SK-N-SH treated with all-trans-retinoic acid at 6 μM for 48 hours (cell line): Measurements from ENCODE around the gene SH3PXD2A.

Experiments
- ATAC-seq: fragments of 200-7000 bp; cut with Tn5 transposase; 3 replicates; pipeline ENCODE4 v1.9.1; 2020; ENCODE audit warnings: mild to moderate bottlenecking, moderate library complexity
- ARNTL ChIP-seq: fragments of 450-650 bp; formaldehyde crosslinking; IDR thresholded peaks from 2 replicates; pipeline ENCODE4 v1.5.0; 2020; ENCODE audit warnings: low read depth, mild to moderate bottlenecking, moderate library complexity, borderline replicate concordance
- BACH2 ChIP-seq: fragments of 250-450 bp; sonication (Bioruptor Pico); IDR thresholded peaks from 2 replicates; pipeline ENCODE4 v1.9.0; 2021; ENCODE audit warnings: mild to moderate bottlenecking, borderline replicate concordance
- CREB5 ChIP-seq: fragments of 250-450 bp; sonication (Bioruptor Pico); IDR thresholded peaks from 2 replicates; pipeline ENCODE4 v1.5.1; 2020; ENCODE audit warnings: low read depth, mild to moderate bottlenecking, moderate library complexity
- CSDC2 ChIP-seq: fragments of 250-450 bp; sonication (Bioruptor Pico); IDR thresholded peaks from 2 replicates; pipeline ENCODE4 v1.5.0; 2020; ENCODE audit warnings: mild to moderate bottlenecking, moderate library complexity
- CSRNP3 ChIP-seq: fragments of 250-450 bp; sonication (Bioruptor Pico); IDR thresholded peaks from 2 replicates; pipeline ENCODE4 v1.5.1; 2021; ENCODE audit warnings: mild to moderate bottlenecking, moderate library complexity
- ESRRG ChIP-seq: fragments of 250-450 bp; sonication (Bioruptor Pico); IDR thresholded peaks from 2 replicates; pipeline ENCODE4 v1.6.1; 2021; ENCODE audit warnings: mild to moderate bottlenecking
- ISL1 ChIP-seq: fragments of 250-450 bp; sonication (Bioruptor Pico); IDR thresholded peaks from 2 replicates; pipeline ENCODE4 v2.1.2; 2022; ENCODE audit warnings: mild to moderate bottlenecking, moderate library complexity
- OSR1 ChIP-seq: fragments of 250-450 bp; sonication (Bioruptor Pico); IDR thresholded peaks from 2 replicates; pipeline ENCODE4 v1.8.0; 2022; ENCODE audit warnings: moderate library complexity, mild to moderate bottlenecking, inconsistent platforms
- PATZ1 ChIP-seq: fragments of 250-450 bp; sonication (Bioruptor Pico); IDR thresholded peaks from 2 replicates; pipeline ENCODE4 v1.8.0; 2020; ENCODE audit warnings: mild to moderate bottlenecking, moderate library complexity, borderline replicate concordance
- PPARA ChIP-seq: fragments of 250-450 bp; sonication (Bioruptor Pico); IDR thresholded peaks from 2 replicates; pipeline ENCODE4 v1.5.0; 2020; ENCODE audit warnings: mild to moderate bottlenecking, borderline replicate concordance
- RARB ChIP-seq: fragments of 250-450 bp; sonication (Bioruptor Pico); IDR thresholded peaks from 2 replicates; pipeline ENCODE4 v1.8.0; 2021; ENCODE audit warnings: mild to moderate bottlenecking, moderate library complexity
- TCF4 ChIP-seq: fragments of 250-450 bp; sonication (Bioruptor Pico); IDR thresholded peaks from 2 replicates; pipeline ENCODE4 v1.8.0; 2021; ENCODE audit warnings: mild to moderate bottlenecking, moderate library complexity, borderline replicate concordance
- TOX ChIP-seq: fragments of 250-450 bp; sonication (Bioruptor Pico); IDR thresholded peaks from 2 replicates; pipeline ENCODE4 v1.8.0; 2021; ENCODE audit warnings: mild to moderate bottlenecking, moderate library complexity, borderline replicate concordance
- TSHZ2 ChIP-seq: fragments of 250-450 bp; sonication (Bioruptor Pico); IDR thresholded peaks from 2 replicates; pipeline ENCODE4 v1.5.0; 2020; ENCODE audit warnings: mild to moderate bottlenecking, moderate library complexity
- ZC3H10 ChIP-seq: fragments of 250-450 bp; sonication (Bioruptor Pico); IDR thresholded peaks from 2 replicates; pipeline ENCODE4 v1.5.1; 2021; ENCODE audit warnings: mild to moderate bottlenecking, moderate library complexity
- ZFP3 ChIP-seq: fragments of 250-450 bp; sonication (Bioruptor Pico); IDR thresholded peaks from 2 replicates; pipeline ENCODE4 v1.5.0; 2020; ENCODE audit warnings: mild to moderate bottlenecking, moderate library complexity
- ZFP30 ChIP-seq: fragments of 450-650 bp; formaldehyde crosslinking; IDR thresholded peaks from 2 replicates; pipeline ENCODE4 v1.5.0; 2022; ENCODE audit warnings: mild to moderate bottlenecking, moderate library complexity
- ZNF565 ChIP-seq: fragments of 450-650 bp; formaldehyde crosslinking; conservative IDR thresholded peaks from 2 replicates; pipeline ENCODE4 v1.5.0; 2020; ENCODE audit warnings: low read depth, mild to moderate bottlenecking, moderate library complexity
- ZNF70 ChIP-seq: fragments of 450-650 bp; formaldehyde crosslinking; IDR thresholded peaks from 2 replicates; pipeline ENCODE4 v1.5.0; 2020; ENCODE audit warnings: mild to moderate bottlenecking, moderate library complexity
- ZNF8 ChIP-seq: fragments of 450-650 bp; formaldehyde crosslinking; IDR thresholded peaks from 2 replicates; pipeline ENCODE4 v1.5.0; 2020; ENCODE audit warnings: mild to moderate bottlenecking, moderate library complexity
- TF ChIP-seq, protein P1 (sequence below): fragments of 250-450 bp; sonication (Bioruptor Pico); IDR thresholded peaks from 2 replicates; pipeline ENCODE4 v1.8.0; 2021; ENCODE audit warnings: low read depth, mild to moderate bottlenecking, moderate library complexity, borderline replicate concordance

SH3PXD2A gene

DNA sequence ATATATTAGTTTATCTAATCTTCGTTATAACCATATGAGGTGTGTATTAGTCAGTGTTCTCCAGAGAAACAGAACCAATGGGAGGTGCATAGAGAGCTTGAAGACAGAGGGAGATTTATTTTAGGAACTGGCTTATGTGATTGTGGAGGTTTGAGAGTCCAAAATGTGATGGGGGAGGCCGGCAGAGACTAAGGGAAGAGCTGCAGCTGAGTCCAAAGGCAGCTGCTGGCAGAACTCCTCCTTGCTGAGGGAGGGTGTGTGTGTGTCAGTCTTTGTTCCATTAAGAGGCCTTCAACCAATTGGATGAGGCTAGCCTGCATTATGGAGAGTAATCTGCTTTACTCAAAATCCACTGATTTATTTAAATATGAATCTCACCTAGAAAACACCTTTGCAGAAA, 165.1 kb downstream of the SH3PXD2A start:
- no peak for ATAC-seq
- no peak for TF ChIP-seq RARB (CRISPR knock-in tag)
- no peak for TF ChIP-seq ZC3H10 (CRISPR knock-in tag)

DNA sequence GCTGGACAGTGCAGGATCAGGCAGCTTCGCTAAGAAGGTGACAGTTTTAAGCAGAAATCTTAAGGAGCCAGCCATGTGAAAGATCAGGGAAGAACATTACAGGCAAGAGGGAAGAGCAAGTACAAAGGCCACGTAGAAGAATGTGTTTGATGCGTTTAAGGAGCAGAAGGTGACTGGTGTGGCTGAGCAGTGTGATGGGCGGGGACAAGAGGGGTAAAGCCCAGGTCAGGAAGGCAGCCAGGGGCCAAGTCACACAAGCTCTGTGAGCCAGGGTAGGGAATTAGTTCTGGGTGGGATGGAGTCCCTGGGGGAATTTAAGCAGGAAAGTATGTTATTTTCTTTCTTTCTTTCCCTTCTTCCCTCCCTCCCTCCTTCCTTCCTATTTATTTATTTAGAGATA, 166.9 kb downstream of the SH3PXD2A start:
- ATAC-seq = no peak
- no peak for TF ChIP-seq PPARA (CRISPR knock-in tag)
- TF ChIP-seq TOX = no peak
- no peak for TF ChIP-seq CSDC2 (CRISPR knock-in tag)
- TF ChIP-seq RARB (CRISPR knock-in tag) = no peak
- no peak for TF ChIP-seq ARNTL (CRISPR knock-in tag)
- no peak for TF ChIP-seq ZNF565
- TF ChIP-seq ZC3H10 (CRISPR knock-in tag) = no peak
- TF ChIP-seq, protein P1, sequence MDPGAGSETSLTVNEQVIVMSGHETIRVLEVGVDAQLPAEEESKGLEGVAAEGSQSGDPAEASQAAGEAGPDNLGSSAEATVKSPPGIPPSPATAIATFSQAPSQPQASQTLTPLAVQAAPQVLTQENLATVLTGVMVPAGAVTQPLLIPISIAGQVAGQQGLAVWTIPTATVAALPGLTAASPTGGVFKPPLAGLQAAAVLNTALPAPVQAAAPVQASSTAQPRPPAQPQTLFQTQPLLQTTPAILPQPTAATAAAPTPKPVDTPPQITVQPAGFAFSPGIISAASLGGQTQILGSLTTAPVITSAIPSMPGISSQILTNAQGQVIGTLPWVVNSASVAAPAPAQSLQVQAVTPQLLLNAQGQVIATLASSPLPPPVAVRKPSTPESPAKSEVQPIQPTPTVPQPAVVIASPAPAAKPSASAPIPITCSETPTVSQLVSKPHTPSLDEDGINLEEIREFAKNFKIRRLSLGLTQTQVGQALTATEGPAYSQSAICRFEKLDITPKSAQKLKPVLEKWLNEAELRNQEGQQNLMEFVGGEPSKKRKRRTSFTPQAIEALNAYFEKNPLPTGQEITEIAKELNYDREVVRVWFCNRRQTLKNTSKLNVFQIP (CRISPR knock-in tag) = no peak
- TF ChIP-seq ESRRG (CRISPR knock-in tag) = no peak
- TF ChIP-seq TSHZ2 (CRISPR knock-in tag) = no peak
- no peak for TF ChIP-seq ZNF8
- no peak for TF ChIP-seq ISL1 (CRISPR knock-in tag)
- TF ChIP-seq OSR1 (CRISPR knock-in tag) = no peak
- no peak for TF ChIP-seq CREB5 (CRISPR knock-in tag)

GRCh38 chr10:103687718-103688117, 167.7 kb downstream of the SH3PXD2A start:
- ATAC-seq = no peak
- no peak for TF ChIP-seq CSRNP3 (CRISPR knock-in tag)
- TF ChIP-seq ZFP30 (CRISPR knock-in tag) = no peak
- no peak for TF ChIP-seq BACH2

- no peak for TF ChIP-seq OSR1 (CRISPR knock-in tag)
- TF ChIP-seq ZFP3 (CRISPR knock-in tag) = no peak
- TF ChIP-seq ZFP30 (CRISPR knock-in tag) = no peak
- no peak for TF ChIP-seq ZNF8
- TF ChIP-seq ARNTL (CRISPR knock-in tag) = no peak
- TF ChIP-seq BACH2 = no peak
- no peak for TF ChIP-seq TCF4
- TF ChIP-seq ZNF70 = no peak
- no peak for TF ChIP-seq CSRNP3 (CRISPR knock-in tag)
- TF ChIP-seq PATZ1 (CRISPR knock-in tag) = no peak
- no peak for TF ChIP-seq CSDC2 (CRISPR knock-in tag)
- no peak for TF ChIP-seq CREB5 (CRISPR knock-in tag)
- no peak for ATAC-seq
Observed at GRCh38 chr10:103687172-103687571, 168.2 kb downstream of the SH3PXD2A start.
